SK-N-SH (cell line): ENCODE measurements around the gene ITPRID2.

ENCODE experiments used
- CHD2 ChIP-seq: fragments of 150-350 bp; IDR thresholded peaks from 2 replicates; pipeline ENCODE4 v1.6.1; 2018; ENCODE audit warnings: low read length; ENCODE audit not compliant: partially characterized antibody
- FOXM1 ChIP-seq: IDR thresholded peaks from 2 replicates; pipeline ENCODE4 v1.4.0; 2012; ENCODE audit warnings: low read depth, mild to moderate bottlenecking

GRCh38 chr2:181890271-181890670, 1.3 kb upstream of the ITPRID2 start:
- TF ChIP-seq FOXM1: no peak
- TF ChIP-seq CHD2: no peak
